Transverse colon (tissue), 4 donors: ENCODE measurements around the gene SLC35F4. TPM values are rescaled to one million over a fixed set of nuclear protein-coding genes. Genes with fewer than 3 reads are reported as not detected.

Experiments
- DNase-seq: peaks from one replicate; pipeline ENCODE4 v3.0.0-alpha.2; 2019
- H3K27ac ChIP-seq, 4 donors: fragments of 200-600 bp; sonication (generic); 2 replicates each; pipeline ENCODE4 v1.5.1; 2016 to 2018; ENCODE audit warnings: inconsistent platforms in 4 of 4
- H3K27me3 ChIP-seq: fragments of 200-600 bp; sonication (generic); 2 replicates; pipeline ENCODE4 v1.5.1; 2017; ENCODE audit warnings: inconsistent platforms
- H3K36me3 ChIP-seq, 4 donors: fragments of 200-600 bp; sonication (generic); 2 replicates each; pipeline ENCODE4 v1.5.1; 2017 to 2019; ENCODE audit warnings: inconsistent platforms in 4 of 4
- H3K4me1 ChIP-seq, 4 donors: fragments of 200-600 bp; sonication (generic); 2 replicates each; pipeline ENCODE4 v1.5.1; 2017 to 2020; ENCODE audit warnings: inconsistent platforms in 4 of 4
- H3K4me3 ChIP-seq, 4 donors: fragments of 200-600 bp; sonication (generic); 1 replicate in 1 of 4; 2 replicates in 3 of 4; pipeline versions ENCODE4 v1.5.1 to v1.6.1; 2017 to 2019; ENCODE audit warnings: inconsistent platforms in 4 of 4
- H3K9me3 ChIP-seq, 2 donors: fragments of 200-600 bp; sonication (generic); 2 replicates each; pipeline ENCODE4 v1.5.1; 2017 to 2019; ENCODE audit warnings: inconsistent platforms in 2 of 2
- CTCF ChIP-seq, 5 experiments: fragments of 200-600 bp in 3 of 5; fragments of 450-650 bp in 2 of 5; sonication (generic) in 3 of 5; IDR thresholded peaks; 1 replicate in 2 of 5; 2 replicates in 3 of 5; pipeline ENCODE4 v1.5.1; 2016 to 2017; ENCODE audit warnings: antibody characterized with exemption in 5 of 5, inconsistent platforms in 3 of 5, mild to moderate bottlenecking in 2 of 5, moderate library complexity in 1 of 5
- EP300 ChIP-seq: sonication (generic); formaldehyde crosslinking; IDR thresholded peaks from one replicate; pipeline ENCODE4 v1.6.1; 2017; ENCODE audit warnings: antibody characterized with exemption, low read depth
- POLR2A ChIP-seq: fragments of 450-650 bp; IDR thresholded peaks from one replicate; pipeline ENCODE4 v1.6.1; 2016; ENCODE audit warnings: antibody characterized with exemption, mild to moderate bottlenecking, moderate library complexity
- POLR2AphosphoS5 ChIP-seq, 3 donors: sonication (generic); formaldehyde crosslinking; IDR thresholded peaks; one replicate each; pipeline ENCODE4 v1.6.1; 2016; ENCODE audit warnings: antibody characterized with exemption in 3 of 3
- WGBS, 2 donors: methylation state at CpG; one replicate each; pipeline ENCODE4 v1.1.5; 2018; ENCODE audit warnings: low coverage in 1 of 2; 5-methylcytosine and 5-hydroxymethylcytosine counted together
- in situ Hi-C, 4 donors: fragments of 200-750 bp; cut with MboI; loops; one replicate each; pipeline versions ENCODE4 v1.15.0 to v1.15.1; 2017; ENCODE audit warnings: low sequenced_read_pairs in 3 of 4, low pct_ligation_motif_present in 1 of 4, low pct_unique_long_range_greater_than_20kb in 1 of 4
- intact Hi-C: fragments of 100-400 bp; cut with DNase I; formaldehyde crosslinking; loops from one replicate; pipeline ENCODE4 v1.15.1; 2023; ENCODE audit warnings: low total_unique reads
- total RNA-seq, 4 donors: library from RNA; depleted of rRNA; stranded (reverse); fragments of >200 nt; gene quantifications; one replicate each; pipeline ENCODE4 v1.1.0, GENCODE V29; 2016

The SLC35F4 gene
- total RNA-seq, 4 donors from 2014 or later = not detected

GRCh38 chr14:57687416-57687815, 178.5 kb downstream of the SLC35F4 start:
- H3K36me3 ChIP-seq = no peaks in the 10 kb centered on the region
- intact Hi-C loops = no loop called here
- 63 to 70% methylated on average over 1 of the region's 1 CpG for WGBS, 2 donors
- TF ChIP-seq CTCF (IDR thresholded peaks at IDR 0.05) (no peak), POLR2AphosphoS5 (IDR thresholded peaks at IDR 0.05) (no peak), EP300 (no peak), POLR2A (no peak)
- no peaks in the 10 kb centered on the region for H3K4me1 ChIP-seq
- no peak for DNase-seq
- H3K4me3 ChIP-seq = no peak overlapping the region
- H3K27ac ChIP-seq = no peak overlapping the region
- H3K27me3 ChIP-seq = no peaks in the 10 kb centered on the region
- in situ Hi-C loops = no loop called here
- no peaks in the 10 kb centered on the region for H3K9me3 ChIP-seq

- intact Hi-C loops (no loop called here), in situ Hi-C loops (no loop called here)
- Histone ChIP-seq H3K27ac (no peak overlapping the region), H3K36me3 (no peaks in the 10 kb centered on the region), H3K9me3 (no peaks in the 10 kb centered on the region), H3K27me3 (no peaks in the 10 kb centered on the region), H3K4me3 (no peak overlapping the region), H3K4me1 (no peaks in the 10 kb centered on the region)
- TF ChIP-seq POLR2A = no peak
- no peak for DNase-seq
- WGBS, 2 donors = 60 to 68% methylated on average over 3 to 4 of the region's 4 CpGs
Observed at GRCh38 chr14:57686304-57686703, 179.6 kb downstream of the SLC35F4 start.

- in situ Hi-C loops (no loop called here), intact Hi-C loops (no loop called here)
- TF ChIP-seq POLR2A (no peak), EP300 (no peak), CTCF (IDR thresholded peaks at IDR 0.05) (no peak), POLR2AphosphoS5 (IDR thresholded peaks at IDR 0.05) (no peak)
- Histone ChIP-seq H3K27ac (no peak overlapping the region), H3K36me3 (no peaks in the 10 kb centered on the region), H3K27me3 (no peaks in the 10 kb centered on the region), H3K9me3 (no peaks in the 10 kb centered on the region), H3K4me1 (no peaks in the 10 kb centered on the region), H3K4me3 (no peak overlapping the region)
- no peak for DNase-seq
- 92 to 100% methylated on average over 1 to 3 of the region's 3 CpGs for WGBS, 2 donors
Observed at GRCh38 chr14:57671021-57671420, 194.9 kb downstream of the SLC35F4 start.

GRCh38 chr14:57660208-57660607, 205.7 kb downstream of the SLC35F4 start:
- Histone ChIP-seq H3K27me3 (no peaks in the 10 kb centered on the region), H3K27ac (no peak overlapping the region), H3K36me3 (no peaks in the 10 kb centered on the region), H3K9me3 (no peaks in the 10 kb centered on the region), H3K4me3 (no peak overlapping the region), H3K4me1 (no peaks in the 10 kb centered on the region)
- intact Hi-C loops (no loop called here), in situ Hi-C loops (no loop called here)
- no peak for DNase-seq
- WGBS, 2 donors = 38 to 74% methylated on average over 2 of the region's 2 CpGs
- no peak for TF ChIP-seq POLR2A

- intact Hi-C loops = no loop called here
- WGBS, 2 donors = 51% methylated on average over 1 of the region's 1 CpG; no CpG with 5 or more reads in 1 of the 2 donors
- DNase-seq = no peak
Observed at GRCh38 chr14:57659052-57659451, 206.8 kb downstream of the SLC35F4 start.

More at GRCh38 chr14:57659052-57659451, 206.8 kb downstream of the SLC35F4 start:
- Histone ChIP-seq H3K4me3 (no peak overlapping the region), H3K36me3 (no peaks in the 10 kb centered on the region), H3K9me3 (no peaks in the 10 kb centered on the region), H3K27ac (no peak overlapping the region), H3K27me3 (no peaks in the 10 kb centered on the region), H3K4me1 (no peaks in the 10 kb centered on the region)
- in situ Hi-C loops = no loop called here
- TF ChIP-seq POLR2A (no peak), EP300 (no peak), CTCF (IDR thresholded peaks at IDR 0.05) (no peak), POLR2AphosphoS5 (IDR thresholded peaks at IDR 0.05) (no peak)
